Erythroblast (primary cell): Measurements from ENCODE around the gene ATN1.

ENCODE experiments used
- GATA1 ChIP-seq: IDR thresholded peaks from 2 replicates; pipeline ENCODE4 v1.6.1; 2011; ENCODE audit warnings: low read depth, mild to moderate bottlenecking, control low read depth, low read length, moderate library complexity
- POLR2A ChIP-seq: IDR thresholded peaks from 2 replicates; pipeline ENCODE4 v1.6.1; 2011; ENCODE audit warnings: mild to moderate bottlenecking, low read length

DNA sequence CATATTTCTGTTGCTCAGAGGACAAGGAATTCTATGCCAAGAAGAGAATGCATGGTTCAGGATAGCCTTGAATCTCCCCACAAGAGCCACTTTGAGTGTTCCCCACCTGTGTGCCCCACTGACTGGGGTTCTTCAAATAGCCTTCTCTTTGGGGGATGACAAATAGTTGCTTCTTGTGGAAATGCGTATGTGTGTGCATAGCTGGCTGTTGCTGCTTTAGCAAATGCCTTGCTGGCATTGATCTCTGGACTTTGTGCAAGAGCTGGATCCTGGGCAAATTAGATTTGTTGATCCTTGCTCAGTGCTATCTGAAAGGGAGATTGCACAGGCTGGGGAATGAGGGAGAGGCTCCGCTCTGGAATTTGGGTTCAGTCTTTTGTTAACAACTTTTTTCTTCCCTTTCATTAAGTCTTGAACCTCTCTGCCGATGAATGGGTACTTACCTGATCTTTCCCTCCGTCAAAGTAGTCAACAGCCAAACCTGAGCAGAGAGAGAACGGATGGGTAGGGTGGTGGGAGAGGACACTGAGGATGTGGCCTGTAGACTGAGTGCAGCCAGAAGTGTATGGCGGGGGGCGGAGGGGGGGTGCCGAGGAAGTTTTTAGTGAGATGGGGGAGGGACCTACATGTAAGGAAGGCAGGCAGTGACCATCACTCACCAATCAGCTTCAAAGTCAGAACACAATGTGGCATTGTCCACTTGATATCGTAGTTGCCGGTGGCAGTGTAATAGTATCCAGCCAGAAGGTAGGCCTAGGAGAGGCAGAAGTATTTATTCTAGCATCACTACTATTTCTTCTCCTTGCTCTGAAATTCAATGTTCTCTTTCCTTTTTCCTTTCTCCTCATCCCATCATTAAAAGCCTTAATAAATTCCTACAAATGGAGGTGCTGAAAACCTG is 53.6 kb downstream of the ATN1 start:
- TF ChIP-seq POLR2A (no peak), GATA1 (no peak)
